22Rv1 (cell line): ENCODE measurements around the gene CEP170B.

Experiments
- CTCF ChIP-seq: fragments of 450-650 bp; IDR thresholded peaks from 2 replicates; pipeline ENCODE4 v1.5.1; 2017; ENCODE audit warnings: mild to moderate bottlenecking
- ZFX ChIP-seq: fragments of 450-650 bp; IDR thresholded peaks from 2 replicates; pipeline ENCODE4 v1.6.1; 2017; ENCODE audit warnings: antibody characterized with exemption, borderline replicate concordance

GRCh38 chr14:104887623-104888488 is 22.8 kb downstream of the CEP170B start:
- TF ChIP-seq CTCF (no peak), ZFX (no peak)
